Psoas muscle (tissue), 8 donors: ENCODE measurements around the gene LINC01488. TPM values are rescaled to one million over a fixed set of nuclear protein-coding genes. Genes with fewer than 3 reads are reported as not detected.

Experiments
- ATAC-seq, 4 donors: fragments of 200-7000 bp; cut with Tn5 transposase; one replicate each; pipeline ENCODE4 v1.9.1; 2020; ENCODE audit warnings: moderate library complexity in 3 of 4, mild to moderate bottlenecking in 2 of 4
- DNase-seq, 2 donors: peaks; one replicate each; pipeline ENCODE4 v3.0.0-alpha.2; 2020
- H3K27ac ChIP-seq: fragments of 200-600 bp; one replicate; pipeline ENCODE4 v1.8.0; 2022
- H3K27me3 ChIP-seq, 3 donors: fragments of 200-600 bp in 1 of 3; one replicate each; pipeline versions ENCODE4 v1.6.1 to v1.8.0; 2013 to 2022; ENCODE audit warnings: low read length in 2 of 3, mild to moderate bottlenecking in 2 of 3, moderate library complexity in 1 of 3; ENCODE audit not compliant: insufficient read depth in 3 of 3
- H3K36me3 ChIP-seq, 2 donors: fragments of 200-600 bp in 1 of 2; one replicate each; pipeline versions ENCODE4 v1.6.1 to v1.8.0; 2013 to 2022; ENCODE audit warnings: low read depth in 1 of 2, mild to moderate bottlenecking in 1 of 2, moderate library complexity in 1 of 2; ENCODE audit not compliant: insufficient read depth in 1 of 2
- H3K4me1 ChIP-seq: fragments of 200-600 bp; one replicate; pipeline ENCODE4 v1.8.0; 2022
- H3K4me3 ChIP-seq: fragments of 200-600 bp; one replicate; pipeline ENCODE4 v1.8.0; 2022; ENCODE audit warnings: mild to moderate bottlenecking
- H3K9me3 ChIP-seq: fragments of 200-600 bp; one replicate; pipeline ENCODE4 v1.8.0; 2022
- WGBS, 3 donors: extraction: QIAGEN DNeasy Blood & Tissue Kit; methylation state at CpG; one replicate each; pipeline versions ENCODE4 v1.1.6 to v1.1.7; 2013; 5-methylcytosine and 5-hydroxymethylcytosine counted together
- intact Hi-C, 2 donors: fragments of 100-400 bp; cut with DNase I; formaldehyde crosslinking; loops; one replicate each; pipeline versions ENCODE4 v1.11.0 to v1.14.2; 2022
- polyA plus RNA-seq, 3 donors: library from polyadenylated mRNA; stranded (reverse); fragments of 200-250 nt; gene quantifications; one replicate each; pipeline ENCODE4 v1.2.3, GENCODE V29; 2013
- total RNA-seq, 4 donors: library from RNA; stranded (reverse); fragmentation: NEBNext Ultra II Directional in 2 of 4; extraction: Animal tissue kit (Norgen Biotek cat#: 25700) in 2 of 4; gene quantifications; one replicate each; pipeline versions ENCODE4 v1.2.1 to v1.2.4, GENCODE V29; 2021 to 2023
- TF ChIP-seq, protein P1 (sequence below): fragments of 200-600 bp; IDR thresholded peaks from one replicate; pipeline ENCODE4 v1.8.0; 2022; ENCODE audit warnings: antibody characterized with exemption
- donor health status: healthy with polysubstance abuse.
- donor health status: DM: no; HTN: no; CAD: no; lungs with moderate emphysema.
- donor health status: Bipolar disorder and iron deficiency.
- donor health status: healthy.
- donor health status: DM: yes; HTN: yes; CAD: no.
- donor health status: DM: no; HTN: no; CAD: no.
- donor health status: DM: no; HTN: no; CAD: no.
- donor health status: DM: yes; HTN: yes; CAD: no.

The LINC01488 gene
- total and polyA plus RNA-seq, 7 donors = 0.03 TPM; not detected in 6

DNA sequence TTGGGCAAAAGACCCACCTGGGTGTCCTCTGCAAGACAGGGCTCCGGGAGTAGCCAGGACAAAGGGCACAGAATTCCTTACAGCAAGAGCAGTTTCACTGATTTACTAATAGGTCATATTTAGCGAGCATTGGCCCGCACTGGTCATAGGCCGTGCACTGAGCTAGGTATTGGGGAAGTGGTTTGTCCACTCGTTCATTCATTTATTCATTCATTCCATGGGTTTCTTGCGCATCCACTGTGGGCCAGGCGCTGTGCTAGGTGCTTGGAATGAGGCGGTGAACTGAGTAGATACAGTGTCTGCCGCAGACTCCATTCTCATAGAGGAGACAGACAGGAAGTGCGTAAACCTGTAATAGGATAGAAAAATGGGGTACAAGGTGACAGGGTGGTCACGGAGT, 13.2 kb upstream of the LINC01488 start:
- H3K9me3 ChIP-seq = no peaks in the 10 kb centered on the region
- no peaks in the 10 kb centered on the region for H3K36me3 ChIP-seq
- H3K4me1 ChIP-seq = no peaks in the 10 kb centered on the region
- WGBS, 3 donors = 92 to 96% (median 92%) methylated on average over 11 of the region's 11 CpGs
- ATAC-seq (no peak), DNase-seq (peak in 1 of 2 donors; percentile 27)
- H3K27ac ChIP-seq = no peak overlapping the region
- TF ChIP-seq, protein P1, sequence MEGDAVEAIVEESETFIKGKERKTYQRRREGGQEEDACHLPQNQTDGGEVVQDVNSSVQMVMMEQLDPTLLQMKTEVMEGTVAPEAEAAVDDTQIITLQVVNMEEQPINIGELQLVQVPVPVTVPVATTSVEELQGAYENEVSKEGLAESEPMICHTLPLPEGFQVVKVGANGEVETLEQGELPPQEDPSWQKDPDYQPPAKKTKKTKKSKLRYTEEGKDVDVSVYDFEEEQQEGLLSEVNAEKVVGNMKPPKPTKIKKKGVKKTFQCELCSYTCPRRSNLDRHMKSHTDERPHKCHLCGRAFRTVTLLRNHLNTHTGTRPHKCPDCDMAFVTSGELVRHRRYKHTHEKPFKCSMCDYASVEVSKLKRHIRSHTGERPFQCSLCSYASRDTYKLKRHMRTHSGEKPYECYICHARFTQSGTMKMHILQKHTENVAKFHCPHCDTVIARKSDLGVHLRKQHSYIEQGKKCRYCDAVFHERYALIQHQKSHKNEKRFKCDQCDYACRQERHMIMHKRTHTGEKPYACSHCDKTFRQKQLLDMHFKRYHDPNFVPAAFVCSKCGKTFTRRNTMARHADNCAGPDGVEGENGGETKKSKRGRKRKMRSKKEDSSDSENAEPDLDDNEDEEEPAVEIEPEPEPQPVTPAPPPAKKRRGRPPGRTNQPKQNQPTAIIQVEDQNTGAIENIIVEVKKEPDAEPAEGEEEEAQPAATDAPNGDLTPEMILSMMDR = no peak
- peaks cover 0 to 20% (median 6%) of the 10 kb centered on the region in 3 donors for H3K27me3 ChIP-seq
- intact Hi-C loops = no loop called here
- H3K4me3 ChIP-seq = no peak overlapping the region

DNA sequence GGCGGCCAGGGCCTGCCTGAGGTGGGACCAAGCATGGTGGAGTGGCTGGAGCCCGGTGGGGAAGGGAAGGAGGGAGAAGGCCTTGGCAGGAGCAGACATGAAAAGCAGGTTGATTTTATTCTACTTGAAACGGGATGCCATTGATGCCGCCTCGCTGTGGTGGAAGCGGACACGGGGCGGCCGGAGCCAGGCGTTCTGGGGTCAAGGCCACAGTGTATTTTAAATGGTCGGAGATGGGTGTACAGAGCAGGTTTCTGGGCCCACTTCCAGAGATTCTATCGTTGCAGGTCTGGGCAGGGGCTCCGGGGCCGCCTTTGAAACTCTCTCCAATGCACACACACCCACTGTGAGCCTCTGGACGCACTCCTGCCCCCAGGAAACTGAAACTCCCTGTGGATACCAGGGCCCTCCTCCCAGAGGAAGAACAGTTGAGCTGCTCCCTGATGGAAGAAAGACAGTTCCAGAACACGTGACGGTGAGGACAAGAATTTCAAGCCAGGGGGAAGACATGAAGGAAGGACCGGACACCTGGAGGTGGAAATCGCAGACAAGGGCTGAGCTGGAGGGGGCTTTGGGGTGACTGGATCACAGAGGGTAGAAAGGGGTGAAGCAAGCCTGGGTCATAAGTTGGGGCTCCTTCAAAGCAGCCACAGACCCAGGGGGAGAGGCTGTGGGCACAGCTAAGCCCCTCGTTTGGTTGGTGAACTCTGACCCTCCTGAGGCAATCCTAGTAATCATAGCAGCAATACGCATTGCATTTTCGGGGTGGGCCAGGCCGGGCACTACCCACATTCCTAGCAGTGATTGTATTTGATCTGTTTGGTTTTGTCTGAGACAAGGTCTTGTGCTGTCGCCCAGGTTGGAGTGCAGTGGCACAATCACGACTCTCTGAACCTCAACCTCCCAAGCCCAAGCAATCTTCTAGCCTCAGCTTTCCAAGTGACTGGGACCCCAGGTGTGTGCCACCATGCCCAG, 12.3 kb upstream of the LINC01488 start:
- H3K4me3 ChIP-seq = no peak overlapping the region
- no peaks in the 10 kb centered on the region for H3K9me3 ChIP-seq
- H3K4me1 ChIP-seq = no peaks in the 10 kb centered on the region
- no peak overlapping the region for H3K27ac ChIP-seq
- H3K36me3 ChIP-seq = no peaks in the 10 kb centered on the region
- 88 to 91% (median 91%) methylated on average over 25 of the region's 25 CpGs for WGBS, 3 donors
- ATAC-seq (no peak), DNase-seq (no peak)
- intact Hi-C loops = no loop called here
- TF ChIP-seq, protein P1 = no peak
- H3K27me3 ChIP-seq = peaks cover 0 to 12% (median 6%) of the 10 kb centered on the region in 3 donors

DNA sequence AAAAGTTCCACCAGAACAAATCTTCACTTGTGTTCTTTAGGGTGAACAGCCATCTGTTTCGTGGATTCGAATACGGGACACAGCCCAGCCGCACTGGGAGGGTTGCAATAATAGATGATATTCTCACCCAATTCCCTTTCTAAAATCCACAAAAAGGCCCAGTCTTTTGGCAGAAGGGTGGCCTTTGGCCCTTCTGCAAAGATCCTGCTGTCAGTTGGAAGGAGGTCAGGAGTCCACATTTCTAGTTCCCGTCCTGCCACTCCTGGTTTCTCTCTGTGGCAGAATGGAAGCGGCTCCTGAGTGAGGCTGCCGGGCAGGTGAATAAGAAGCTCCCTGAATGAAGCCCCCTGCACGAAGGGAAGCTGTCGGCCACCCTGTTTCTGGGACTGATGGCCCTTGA, 11.2 kb upstream of the LINC01488 start:
- H3K27me3 ChIP-seq = peaks cover 0 to 6% (median 4%) of the 10 kb centered on the region in 3 donors
- DNase-seq (peak in 1 of 2 donors; percentile 30), ATAC-seq (no peak)
- intact Hi-C loops = no loop called here
- TF ChIP-seq, protein P1 = no peak
- H3K9me3 ChIP-seq = no peaks in the 10 kb centered on the region
- H3K4me1 ChIP-seq = no peaks in the 10 kb centered on the region
- 74 to 89% (median 75%) methylated on average over 9 of the region's 9 CpGs for WGBS, 3 donors
- no peaks in the 10 kb centered on the region for H3K36me3 ChIP-seq
- no peak overlapping the region for H3K27ac ChIP-seq
- no peak overlapping the region for H3K4me3 ChIP-seq

DNA sequence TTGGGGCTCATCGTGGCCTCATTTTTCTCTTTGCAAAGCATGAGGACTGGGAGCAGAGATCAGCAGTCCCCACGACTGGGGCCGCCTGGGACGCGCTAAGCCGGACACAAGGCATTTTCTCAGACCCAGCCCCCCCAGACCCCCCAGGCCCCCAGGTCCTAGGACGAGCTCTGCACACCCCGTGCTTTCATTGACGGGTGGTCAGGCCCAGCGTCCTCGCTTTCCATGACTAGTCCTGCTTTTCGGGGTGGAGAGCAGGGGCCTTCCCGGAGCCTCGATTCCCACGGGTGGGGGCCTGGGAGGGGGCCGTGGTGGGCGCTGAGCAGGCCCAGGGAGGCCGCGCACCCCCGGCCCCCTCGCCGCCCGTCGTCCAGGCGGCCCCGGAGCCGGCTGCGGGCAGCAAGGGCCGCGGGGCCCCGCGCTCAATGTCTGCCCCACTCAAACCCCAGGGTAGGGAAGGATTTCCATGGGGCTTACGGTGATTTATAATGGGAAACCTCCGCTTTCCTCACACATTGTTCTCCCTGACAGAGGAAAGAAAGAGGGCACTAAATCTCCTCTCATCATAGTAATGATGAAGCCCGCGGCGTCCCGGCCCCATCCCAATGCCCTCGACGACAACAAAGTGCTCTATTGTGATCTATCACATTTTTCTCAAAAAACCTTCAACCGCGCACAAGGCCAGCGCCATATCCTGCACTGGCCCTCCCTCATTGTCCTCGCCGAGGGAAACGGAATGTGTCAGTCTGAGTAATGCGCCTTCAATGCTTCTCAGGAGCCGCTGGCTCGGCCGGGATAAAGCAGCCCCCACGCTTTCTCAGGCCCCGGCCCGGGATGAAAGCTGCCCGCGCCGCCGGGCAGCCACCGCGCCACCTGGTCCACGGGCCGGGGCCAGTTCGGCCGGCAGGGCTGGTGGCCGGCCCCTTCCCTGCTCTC, 10.4 kb upstream of the LINC01488 start:
- DNase-seq (peak in 1 of 2 donors; percentile 39), ATAC-seq (no peak)
- TF ChIP-seq, protein P1 = no peak
- no peak overlapping the region for H3K4me3 ChIP-seq
- H3K27ac ChIP-seq = no peak overlapping the region
- no peaks in the 10 kb centered on the region for H3K9me3 ChIP-seq
- peaks cover 0 to 6% (median 4%) of the 10 kb centered on the region in 3 donors for H3K27me3 ChIP-seq
- intact Hi-C loops = no loop called here
- H3K36me3 ChIP-seq = no peaks in the 10 kb centered on the region
- 58 to 66% (median 60%) methylated on average over 64 of the region's 64 CpGs for WGBS, 3 donors
- no peaks in the 10 kb centered on the region for H3K4me1 ChIP-seq
